OCI-LY7 (cell line): ENCODE data around the gene TSHZ2.

Source experiments
- CTCF ChIP-seq: fragments of 200-600 bp; sonication (generic); conservative IDR thresholded peaks from 2 replicates; pipeline ENCODE4 v1.5.1; 2014; ENCODE audit warnings: mild to moderate bottlenecking, antibody characterized with exemption, low read length, moderate library complexity, mixed read lengths
- EZH2phosphoT487 ChIP-seq: fragments of 200-600 bp; sonication (generic); IDR thresholded peaks from 2 replicates; pipeline ENCODE4 v1.6.1; 2018; ENCODE audit warnings: low read depth, borderline replicate concordance, mild to moderate bottlenecking, mixed run types, antibody characterized with exemption, low read length, moderate library complexity, mixed read lengths

GRCh38 chr20:52959125-52959524 lies 13.0 kb upstream of the TSHZ2 start:
- TF ChIP-seq CTCF, result peak; percentile 67
- no peak for TF ChIP-seq EZH2phosphoT487
